ENCODE measurements around the gene KRTAP4-6.
"Not testable (repeated sequence)": the region's sequence is repeated elsewhere in the genome, so short reads cannot be mapped to it uniquely, and the experiment has no call there.

Gene KRTAP4-6

GRCh38 chr17:41140360-41141131 lies at the start of gene KRTAP4-6:
TSS of gene KRTAP4-6 (minus strand) at chr17:41140544. CDS start at chr17:41140487, 57 bp downstream.
- H3K4me3 ChIP-seq (ENCODE audit: control insufficient read depth, low read depth, low read length): no peak within 1 kb of the TSS
- no peak for TF ChIP-seq CTCF (IDR thresholded peaks at IDR 0.05; ENCODE audit: control insufficient read depth, insufficient read depth, low read depth, low read length, missing control alignments)
- DNase-seq (ENCODE audit: low read depth): peak; percentile 82

- DNase-seq (ENCODE audit: low read depth); H3K4me3 ChIP-seq (ENCODE audit: control insufficient read depth, low read depth, low read length): not testable (repeated sequence)
Measured at GRCh38 chr17:41189837-41190318, 49.5 kb upstream of the KRTAP4-6 start, which contains the start of gene KRTAP9-1. TSS of gene KRTAP9-1 (plus strand) at chr17:41189887. CDS start at chr17:41189887, 0 bp downstream.

GRCh38 chr17:41186872-41187271 lies 46.5 kb upstream of the KRTAP4-6 start:
- DNase-seq (ENCODE audit: low read depth): no peak
- no peak for TF ChIP-seq CTCF (IDR thresholded peaks at IDR 0.05; ENCODE audit: control insufficient read depth, insufficient read depth, low read depth, low read length, missing control alignments)
- H3K4me3 ChIP-seq (ENCODE audit: control insufficient read depth, low read depth, low read length): no peak overlapping the region

- DNase-seq (ENCODE audit: low read depth): no peak
- no peak for TF ChIP-seq CTCF (IDR thresholded peaks at IDR 0.05; ENCODE audit: control insufficient read depth, insufficient read depth, low read depth, low read length, missing control alignments)
- H3K4me3 ChIP-seq (ENCODE audit: control insufficient read depth, low read depth, low read length): no peak overlapping the region
Measured at GRCh38 chr17:41185001-41185400, 44.7 kb upstream of the KRTAP4-6 start.

- H3K4me3 ChIP-seq (ENCODE audit: control insufficient read depth, low read depth, low read length): no peak within 1 kb of the TSS
- no peak for DNase-seq (ENCODE audit: low read depth)
- TF ChIP-seq CTCF (IDR thresholded peaks at IDR 0.05; ENCODE audit: control insufficient read depth, insufficient read depth, low read depth, low read length, missing control alignments): no peak
Measured at GRCh38 chr17:41184480-41184961, 44.2 kb upstream of the KRTAP4-6 start, which contains the start of gene KRTAP4-1. TSS of gene KRTAP4-1 (minus strand) at chr17:41184911. CDS start at chr17:41184854, 57 bp downstream.

GRCh38 chr17:41178843-41179616 lies 38.7 kb upstream of the KRTAP4-6 start:
- no peak overlapping the region for H3K4me3 ChIP-seq (ENCODE audit: control insufficient read depth, low read depth, low read length)
- TF ChIP-seq CTCF (IDR thresholded peaks at IDR 0.05; ENCODE audit: control insufficient read depth, insufficient read depth, low read depth, low read length, missing control alignments): no peak
- DNase-seq (ENCODE audit: low read depth): peak; percentile 10

All from AG09309 (cell line).